ENCODE measurements around the gene CHAC2.
A peak's percentile ranks its signal among the peaks of the same experiment; 100 is the strongest.
"Not testable (repeated sequence)": the region's sequence is repeated elsewhere in the genome, so short reads cannot be mapped to it uniquely, and the experiment has no call there.

Gene CHAC2

GRCh38 chr2:53756644-53757043, 11.0 kb upstream of the CHAC2 start:
- H3K36me3 Mint-ChIP-seq: peaks cover 24% of the 10 kb centered on the region
- H3K9me3 Mint-ChIP-seq: no peaks in the 10 kb centered on the region
- ATAC-seq: no peak
- H3K4me3 Mint-ChIP-seq: no peak overlapping the region
- peaks cover 15% of the 10 kb centered on the region for H3K4me1 Mint-ChIP-seq
- no peak for DNase-seq (ENCODE audit: low spot score in 2 of 2)
- H3K27ac Mint-ChIP-seq: no peak overlapping the region

DNA sequence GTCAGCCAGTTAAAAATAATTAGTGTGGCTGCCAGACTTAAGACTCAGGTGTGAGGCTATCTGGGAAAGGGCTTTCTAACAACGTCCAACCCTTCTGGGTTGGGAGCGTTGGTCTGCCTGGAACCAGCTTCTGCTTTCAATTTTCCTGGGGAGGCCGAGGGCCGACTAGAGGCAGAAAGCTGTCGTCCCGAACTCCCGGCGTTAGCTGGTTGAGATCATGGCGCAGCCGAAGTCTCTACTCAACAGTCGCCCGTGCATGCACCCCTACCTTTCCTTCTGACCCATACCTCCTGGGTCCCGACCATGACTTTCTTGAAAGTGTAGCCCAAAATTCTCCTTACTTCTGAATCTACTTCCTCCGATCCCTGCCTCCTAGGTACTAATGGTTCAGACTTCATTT, 10.4 kb upstream of the CHAC2 start:
- DNase-seq (ENCODE audit: low spot score in 2 of 2); H3K9me3 Mint-ChIP-seq; H3K4me3 Mint-ChIP-seq; H3K27ac Mint-ChIP-seq; ATAC-seq: not testable (repeated sequence)
- H3K4me1 Mint-ChIP-seq: peaks cover 12% of the 10 kb centered on the region
- H3K36me3 Mint-ChIP-seq: peaks cover 24% of the 10 kb centered on the region

GRCh38 chr2:53765767-53766166, 1.8 kb upstream of the CHAC2 start:
- DNase-seq (ENCODE audit: low spot score in 2 of 2): no peak
- Mint-ChIP-seq H3K4me3 (no peak overlapping the region), H3K4me1 (peaks cover 30% of the 10 kb centered on the region), H3K36me3 (peaks cover 47% of the 10 kb centered on the region), H3K9me3 (no peaks in the 10 kb centered on the region), H3K27ac (no peak overlapping the region)
- ATAC-seq: no peak

DNA sequence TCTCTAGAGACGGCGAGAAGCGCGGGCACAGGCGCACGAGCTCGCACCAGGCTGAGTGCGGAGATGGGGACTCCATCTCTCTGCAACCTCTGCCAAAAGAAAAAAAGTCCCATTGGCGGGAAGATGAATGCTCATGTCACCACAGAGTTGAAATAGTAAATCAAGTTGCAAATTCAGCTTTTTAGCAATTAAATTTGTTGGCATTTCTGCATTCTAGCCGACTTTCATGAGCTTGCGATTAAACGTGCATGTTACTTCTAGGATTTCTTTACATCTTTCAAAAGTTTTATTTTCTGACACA, 588 bp downstream of the CHAC2 start:
- Mint-ChIP-seq H3K4me3 (peak overlapping the region; percentile 92), H3K27ac (peak overlapping the region; percentile 96), H3K4me1 (peaks cover 34% of the 10 kb centered on the region), H3K36me3 (peaks cover 52% of the 10 kb centered on the region), H3K9me3 (no peaks in the 10 kb centered on the region)
- ATAC-seq: no peak
- DNase-seq (ENCODE audit: low spot score in 2 of 2): no peak

DNA sequence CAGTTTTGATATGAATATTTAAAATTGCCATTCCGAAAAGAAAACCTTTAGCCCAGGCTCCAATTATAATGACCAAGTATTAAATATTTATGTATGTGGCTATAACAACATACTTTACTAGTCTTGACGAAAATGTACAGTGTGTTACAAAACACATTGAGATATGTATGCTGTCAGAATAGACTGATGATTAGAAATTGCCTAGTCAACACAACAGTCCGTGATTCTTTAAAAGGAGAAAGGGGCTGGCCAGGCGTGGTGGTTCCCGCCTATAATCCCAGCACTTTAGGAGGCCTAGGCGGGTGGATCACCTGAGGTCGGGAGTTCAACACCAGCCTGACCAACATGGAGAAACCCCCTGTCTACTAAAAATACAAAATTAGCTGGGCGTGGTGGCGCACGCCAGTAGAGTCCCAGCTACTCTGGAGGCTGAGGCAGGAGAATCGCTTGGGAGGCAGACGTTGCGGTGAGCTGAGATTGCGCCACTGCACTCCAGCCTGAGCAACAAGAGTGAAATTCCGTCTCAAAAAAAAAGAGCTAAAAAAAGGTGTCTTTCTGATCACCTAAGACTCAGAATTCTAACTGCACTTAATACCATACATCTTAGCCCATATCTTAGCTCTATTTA, 1.8 kb downstream of the CHAC2 start:
- Mint-ChIP-seq H3K4me1 (peaks cover 34% of the 10 kb centered on the region), H3K36me3 (peaks cover 52% of the 10 kb centered on the region), H3K4me3 (peak overlapping the region; percentile 92), H3K9me3 (no peaks in the 10 kb centered on the region), H3K27ac (no peak overlapping the region)
- DNase-seq (ENCODE audit: low spot score in 2 of 2): no peak
- no peak for ATAC-seq

GRCh38 chr2:53770264-53770663, 2.7 kb downstream of the CHAC2 start:
- Mint-ChIP-seq H3K27ac (no peak overlapping the region), H3K4me1 (peaks cover 34% of the 10 kb centered on the region), H3K4me3 (peak overlapping the region; percentile 92), H3K36me3 (peaks cover 50% of the 10 kb centered on the region), H3K9me3 (no peaks in the 10 kb centered on the region)
- ATAC-seq (peak; percentile 60), DNase-seq (ENCODE audit: low spot score in 2 of 2) (no peak)

DNA sequence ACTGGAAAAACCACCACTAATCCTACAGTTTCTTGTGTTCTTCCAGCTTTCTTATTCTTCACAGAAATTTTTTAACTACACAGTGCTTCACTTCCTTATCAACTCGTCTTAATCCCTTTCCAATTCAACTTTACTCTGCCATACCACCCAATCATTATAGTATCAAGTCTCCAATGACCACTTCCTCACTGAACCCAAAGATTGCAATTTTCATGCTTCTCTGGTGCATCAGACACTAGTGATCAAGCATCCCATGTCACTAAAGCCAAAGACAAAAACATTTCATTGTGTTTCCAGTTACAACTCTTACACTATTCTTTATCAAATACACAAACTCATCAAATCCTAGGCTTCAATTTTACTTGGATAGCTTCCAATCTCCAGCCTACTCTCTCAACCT, 9.5 kb downstream of the CHAC2 start:
- no peak overlapping the region for H3K27ac Mint-ChIP-seq
- H3K4me3 Mint-ChIP-seq: no peak overlapping the region
- peaks cover 88% of the 10 kb centered on the region for H3K36me3 Mint-ChIP-seq

GRCh38 chr2:53778536-53779162, 11.0 kb downstream of the CHAC2 start:
- ATAC-seq: no peak
- DNase-seq (ENCODE audit: low spot score in 2 of 2): no peak
- H3K36me3 Mint-ChIP-seq: peaks cover 85% of the 10 kb centered on the region
- H3K9me3 Mint-ChIP-seq: no peaks in the 10 kb centered on the region
- H3K4me1 Mint-ChIP-seq: peaks cover 13% of the 10 kb centered on the region
- no peak overlapping the region for H3K27ac Mint-ChIP-seq
- no peak overlapping the region for H3K4me3 Mint-ChIP-seq

More for the DNA sequence above, 9.5 kb downstream of the CHAC2 start:
- ATAC-seq: no peak
- Mint-ChIP-seq H3K9me3 (no peaks in the 10 kb centered on the region), H3K4me1 (peaks cover 13% of the 10 kb centered on the region)
- no peak for DNase-seq (ENCODE audit: low spot score in 2 of 2)

DNA sequence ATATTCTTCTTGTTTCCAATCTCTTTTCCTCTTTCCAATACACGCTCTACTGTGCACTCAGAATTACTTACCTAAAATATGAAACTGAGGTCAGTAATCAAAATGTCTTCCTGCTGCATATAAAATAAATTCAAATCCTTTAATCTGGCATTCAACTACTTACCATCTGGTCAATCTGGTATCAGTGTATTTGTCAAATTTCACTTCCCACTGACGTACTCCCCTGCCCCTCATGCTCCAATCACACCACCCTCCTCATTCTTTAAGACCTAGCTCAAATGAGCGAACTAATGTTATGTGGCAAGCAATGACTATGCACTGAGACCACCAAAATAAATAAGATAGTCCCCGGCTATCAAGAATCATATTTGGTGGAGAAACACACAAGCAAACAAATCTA, 12.5 kb downstream of the CHAC2 start:
- Mint-ChIP-seq H3K4me1 (peaks cover 22% of the 10 kb centered on the region), H3K4me3 (no peak overlapping the region), H3K9me3 (no peaks in the 10 kb centered on the region), H3K36me3 (peaks cover 72% of the 10 kb centered on the region), H3K27ac (peak overlapping the region; percentile 45)
- ATAC-seq (no peak), DNase-seq (ENCODE audit: low spot score in 2 of 2) (no peak)

DNA sequence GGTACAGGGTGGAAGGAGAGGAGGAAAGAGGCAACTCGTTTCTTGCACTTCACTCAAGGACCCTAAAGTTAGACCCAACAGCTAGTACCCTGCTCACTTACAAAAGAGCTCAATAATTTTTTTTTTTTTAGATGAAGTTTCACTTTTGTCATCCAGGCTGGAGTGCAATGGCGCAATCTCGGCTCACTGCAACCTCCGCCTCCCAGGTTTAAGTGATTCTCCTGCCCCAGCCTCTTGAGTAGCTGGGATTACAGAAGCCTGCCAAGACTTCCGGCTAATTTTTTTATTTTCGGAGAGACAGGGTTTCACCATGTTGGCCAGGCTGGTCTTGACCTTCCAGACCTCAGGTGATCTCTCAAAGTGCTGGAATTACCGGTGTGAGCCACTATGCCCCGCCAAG, 15.1 kb downstream of the CHAC2 start:
- DNase-seq (ENCODE audit: low spot score in 2 of 2) (no peak), ATAC-seq (no peak)
- H3K9me3 Mint-ChIP-seq: no peaks in the 10 kb centered on the region
- H3K27ac Mint-ChIP-seq: no peak overlapping the region
- no peak overlapping the region for H3K4me3 Mint-ChIP-seq
- peaks cover 28% of the 10 kb centered on the region for H3K4me1 Mint-ChIP-seq
- H3K36me3 Mint-ChIP-seq: peaks cover 66% of the 10 kb centered on the region

DNA sequence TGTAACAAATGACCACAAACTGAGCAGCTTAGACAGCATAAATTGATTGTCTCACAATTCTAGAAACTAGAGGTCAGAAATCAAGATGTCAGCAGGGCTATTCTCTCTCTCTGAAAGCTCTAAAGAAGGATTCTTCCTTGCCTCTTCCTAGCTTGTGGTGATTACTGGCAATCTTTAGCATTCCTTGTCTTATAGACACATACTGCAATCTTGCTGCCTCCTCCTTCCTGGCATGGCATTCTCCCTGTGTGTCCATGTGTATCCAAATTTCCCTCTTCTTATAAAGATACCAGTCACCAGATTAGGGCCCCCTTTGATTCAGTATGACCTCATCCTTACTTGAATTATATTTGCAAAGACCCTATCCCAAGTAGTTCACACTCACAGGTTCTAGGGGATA, 16.8 kb downstream of the CHAC2 start:
- ATAC-seq (no peak), DNase-seq (ENCODE audit: low spot score in 2 of 2) (no peak)
- H3K36me3 Mint-ChIP-seq: peaks cover 61% of the 10 kb centered on the region
- peaks cover 30% of the 10 kb centered on the region for H3K4me1 Mint-ChIP-seq
- peak overlapping the region; percentile 85 for H3K4me3 Mint-ChIP-seq
- no peaks in the 10 kb centered on the region for H3K9me3 Mint-ChIP-seq
- H3K27ac Mint-ChIP-seq: peak overlapping the region; percentile 94

DNA sequence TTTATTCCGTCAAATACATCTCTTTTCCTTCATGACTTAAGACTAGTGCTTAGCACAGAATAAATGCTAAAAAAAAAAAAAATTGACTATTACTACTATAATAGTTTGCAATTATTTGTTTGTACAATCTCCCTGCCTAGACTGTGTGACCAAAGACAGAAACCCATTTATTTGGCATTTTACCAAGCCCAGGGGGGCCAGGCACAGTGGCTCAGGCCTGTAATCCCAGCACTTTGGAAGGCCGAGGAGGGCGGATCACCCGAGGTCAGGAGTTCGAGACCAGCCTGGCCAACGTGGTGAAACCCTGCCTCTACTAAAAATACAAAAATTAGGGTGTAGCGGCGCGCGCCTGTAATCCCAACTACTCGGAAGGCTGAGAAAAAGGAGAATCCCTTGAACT, 17.8 kb downstream of the CHAC2 start:
- DNase-seq (ENCODE audit: low spot score in 2 of 2): no peak
- ATAC-seq: no peak
- Mint-ChIP-seq H3K4me3 (peak overlapping the region; percentile 85), H3K4me1 (peaks cover 24% of the 10 kb centered on the region), H3K9me3 (no peaks in the 10 kb centered on the region), H3K36me3 (peaks cover 58% of the 10 kb centered on the region), H3K27ac (peak overlapping the region; percentile 94)

GRCh38 chr2:53786352-53786704, 18.7 kb downstream of the CHAC2 start:
- ATAC-seq (peak; percentile 62), DNase-seq (ENCODE audit: low spot score in 2 of 2) (peak in 1 of 2 donors; percentile 20)
- no peaks in the 10 kb centered on the region for H3K9me3 Mint-ChIP-seq
- H3K27ac Mint-ChIP-seq: peak overlapping the region; percentile 94
- H3K4me1 Mint-ChIP-seq: peaks cover 24% of the 10 kb centered on the region
- peak overlapping the region; percentile 85 for H3K4me3 Mint-ChIP-seq
- peaks cover 51% of the 10 kb centered on the region for H3K36me3 Mint-ChIP-seq

- H3K9me3 Mint-ChIP-seq: no peaks in the 10 kb centered on the region
- H3K4me3 Mint-ChIP-seq: peak within 1 kb of the TSS; percentile 85
- H3K4me1 Mint-ChIP-seq: peaks cover 24% of the 10 kb centered on the region
- peaks cover 44% of the 10 kb centered on the region for H3K36me3 Mint-ChIP-seq
- DNase-seq (ENCODE audit: low spot score in 2 of 2) (peak; percentile 78 to 94), ATAC-seq (peak; percentile 96)
- H3K27ac Mint-ChIP-seq: peak within 1 kb of the TSS; percentile 94
These were observed 19.4 kb downstream of the CHAC2 start, which contains the start of the genes ASB3 and ERLEC1 for GRCh38 chr2:53786705-53787613. Gene ASB3, minus strand, starts transcription at chr2:53786953. Its CDS starts 21,381 bp downstream, at chr2:53765572. Gene ERLEC1, plus strand, starts transcription at chr2:53787044. Its CDS starts 167 bp downstream, at chr2:53787211.

GRCh38 chr2:53787614-53788289, 20.1 kb downstream of the CHAC2 start:
- ATAC-seq (peak; percentile 56), DNase-seq (ENCODE audit: low spot score in 2 of 2) (peak in 1 of 2 donors; percentile 6)
- Mint-ChIP-seq H3K9me3 (no peaks in the 10 kb centered on the region), H3K27ac (peak overlapping the region; percentile 94), H3K4me1 (peaks cover 24% of the 10 kb centered on the region), H3K36me3 (peaks cover 36% of the 10 kb centered on the region), H3K4me3 (peak overlapping the region; percentile 85)
